Thyroid gland (tissue), 4 donors: ENCODE results near the gene KNG1. TPM values are rescaled to one million over a fixed set of nuclear protein-coding genes. Genes with fewer than 3 reads are reported as not detected.
A peak's percentile ranks its signal among the peaks of the same experiment; 100 is the strongest.

Experiments used
- DNase-seq, 2 donors: peaks; one replicate each; pipeline ENCODE4 v3.0.0-alpha.2; 2019
- H3K27ac ChIP-seq, 3 donors: fragments of 200-600 bp; sonication (generic); 1 replicate in 2 of 3; 2 replicates in 1 of 3; pipeline ENCODE4 v1.5.1; 2016 to 2019; ENCODE audit warnings: mild to moderate bottlenecking in 1 of 3, moderate library complexity in 1 of 3
- H3K27me3 ChIP-seq: fragments of 200-600 bp; sonication (generic); one replicate; pipeline ENCODE4 v1.5.1; 2019
- H3K36me3 ChIP-seq, 2 donors: fragments of 200-600 bp; sonication (generic); one replicate each; pipeline ENCODE4 v1.5.1; 2016 to 2019
- H3K4me1 ChIP-seq, 2 donors: fragments of 200-600 bp; sonication (generic); one replicate each; pipeline ENCODE4 v1.5.1; 2017 to 2019
- H3K4me3 ChIP-seq, 3 donors: fragments of 200-600 bp; sonication (generic); replicated peaks in 1 of 3; 1 replicate in 2 of 3; 2 replicates in 1 of 3; pipeline ENCODE4 v1.5.1; 2016; ENCODE audit warnings: mild to moderate bottlenecking in 1 of 3
- H3K9me3 ChIP-seq: fragments of 200-600 bp; sonication (generic); one replicate; pipeline ENCODE4 v1.5.1; 2017
- POLR2A ChIP-seq, 2 donors: fragments of 450-650 bp; IDR thresholded peaks; one replicate each; pipeline ENCODE4 v1.6.1; 2017; ENCODE audit warnings: antibody characterized with exemption in 2 of 2, mild to moderate bottlenecking in 2 of 2, moderate library complexity in 1 of 2
- WGBS, 2 donors: methylation state at CpG; one replicate each; pipeline ENCODE4 v1.1.5; 2017; 5-methylcytosine and 5-hydroxymethylcytosine counted together
- intact Hi-C: fragments of 100-400 bp; cut with DNase I; formaldehyde crosslinking; loops from one replicate; pipeline ENCODE4 v1.15.1; 2023
- total RNA-seq, 4 donors: library from RNA; depleted of rRNA; stranded (reverse); fragments of >200 nt; gene quantifications; one replicate each; pipeline ENCODE4 v1.2.3, GENCODE V29; 2016
- TF ChIP-seq, protein P1 (sequence below), 6 experiments: fragments of 200-600 bp in 3 of 6; fragments of 450-650 bp in 3 of 6; sonication (generic) in 3 of 6; IDR thresholded peaks; one replicate each; pipeline ENCODE4 v1.5.1; 2016 to 2019; ENCODE audit warnings: antibody characterized with exemption in 6 of 6, mild to moderate bottlenecking in 2 of 6, inconsistent platforms in 1 of 6, moderate library complexity in 1 of 6

Gene KNG1
- total RNA-seq, 4 donors from 2014 or later = not detected

DNA sequence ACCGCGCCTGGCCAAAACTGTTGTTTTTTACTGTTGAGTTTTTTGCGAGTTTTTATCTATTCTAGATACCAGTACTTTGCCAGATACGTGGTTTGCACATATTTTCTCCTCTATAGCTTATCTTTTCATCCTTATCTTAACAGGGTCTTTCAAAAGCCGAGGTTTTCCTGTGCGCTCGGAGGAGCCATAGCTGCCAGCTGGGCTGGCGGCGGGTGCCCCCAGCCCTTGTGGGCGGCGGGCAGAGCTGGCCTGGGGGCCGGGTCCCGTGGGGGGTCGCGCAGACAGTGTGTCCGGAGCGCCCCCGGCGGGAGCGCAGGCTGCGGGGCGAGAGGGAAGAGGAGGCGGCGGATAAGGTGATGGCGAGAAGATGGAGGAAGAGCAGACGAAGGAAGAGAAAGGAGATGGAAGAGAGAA lies 55.1 kb downstream of the KNG1 start:
- intact Hi-C loops = no loop called here
- Histone ChIP-seq H3K9me3 (no peaks in the 10 kb centered on the region), H3K27ac (no peak overlapping the region), H3K36me3 (no peaks in the 10 kb centered on the region), H3K4me3 (peak overlapping the region in 2 of 3 donors; percentile 23 to 31), H3K27me3 (no peaks in the 10 kb centered on the region), H3K4me1 (peaks cover 3 to 7% of the 10 kb centered on the region in 2 donors)
- TF ChIP-seq, protein P1, sequence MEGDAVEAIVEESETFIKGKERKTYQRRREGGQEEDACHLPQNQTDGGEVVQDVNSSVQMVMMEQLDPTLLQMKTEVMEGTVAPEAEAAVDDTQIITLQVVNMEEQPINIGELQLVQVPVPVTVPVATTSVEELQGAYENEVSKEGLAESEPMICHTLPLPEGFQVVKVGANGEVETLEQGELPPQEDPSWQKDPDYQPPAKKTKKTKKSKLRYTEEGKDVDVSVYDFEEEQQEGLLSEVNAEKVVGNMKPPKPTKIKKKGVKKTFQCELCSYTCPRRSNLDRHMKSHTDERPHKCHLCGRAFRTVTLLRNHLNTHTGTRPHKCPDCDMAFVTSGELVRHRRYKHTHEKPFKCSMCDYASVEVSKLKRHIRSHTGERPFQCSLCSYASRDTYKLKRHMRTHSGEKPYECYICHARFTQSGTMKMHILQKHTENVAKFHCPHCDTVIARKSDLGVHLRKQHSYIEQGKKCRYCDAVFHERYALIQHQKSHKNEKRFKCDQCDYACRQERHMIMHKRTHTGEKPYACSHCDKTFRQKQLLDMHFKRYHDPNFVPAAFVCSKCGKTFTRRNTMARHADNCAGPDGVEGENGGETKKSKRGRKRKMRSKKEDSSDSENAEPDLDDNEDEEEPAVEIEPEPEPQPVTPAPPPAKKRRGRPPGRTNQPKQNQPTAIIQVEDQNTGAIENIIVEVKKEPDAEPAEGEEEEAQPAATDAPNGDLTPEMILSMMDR (IDR thresholded peaks at IDR 0.05) = no peak
- no peak for TF ChIP-seq POLR2A (IDR thresholded peaks at IDR 0.05)
- WGBS, 2 donors = 18 to 30% methylated on average over 26 of the region's 26 CpGs
- DNase-seq = no peak

DNA sequence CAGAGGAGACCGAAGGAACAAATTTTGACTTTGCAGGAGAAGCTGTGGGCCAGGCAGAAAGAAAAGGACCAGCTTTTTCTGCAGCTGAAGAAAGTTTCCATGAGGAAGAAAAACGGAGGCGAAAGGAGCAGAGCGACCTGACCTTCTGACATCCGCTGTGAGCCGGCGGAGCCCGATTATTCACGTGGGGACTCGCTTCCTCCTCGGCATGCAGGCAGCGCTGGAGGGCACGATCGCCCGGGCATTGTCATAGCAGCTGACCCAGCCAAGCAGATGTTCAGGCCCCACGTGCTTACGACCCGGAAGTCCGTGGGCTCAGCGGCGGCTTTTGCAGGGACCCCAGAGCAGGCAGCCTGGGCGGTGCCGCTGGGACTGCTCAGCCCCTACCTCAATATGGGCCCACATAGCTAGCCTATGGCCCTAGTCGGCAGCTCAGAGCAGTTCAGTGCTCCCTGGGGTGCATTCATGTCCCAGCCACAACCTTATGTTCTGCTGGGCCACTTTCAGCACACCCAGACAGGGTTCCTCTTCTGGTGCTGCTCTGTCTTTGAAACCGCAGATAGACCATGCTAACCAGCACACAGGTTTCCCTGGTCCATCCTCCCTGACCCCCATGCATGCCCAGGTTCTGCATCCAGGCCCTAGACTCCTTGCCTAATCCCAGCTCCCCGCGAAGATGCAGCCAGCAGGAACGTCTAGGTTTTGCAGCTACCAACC lies 55.7 kb downstream of the KNG1 start:
- intact Hi-C loops = no loop called here
- Histone ChIP-seq H3K9me3 (no peaks in the 10 kb centered on the region), H3K36me3 (no peaks in the 10 kb centered on the region), H3K27me3 (no peaks in the 10 kb centered on the region), H3K4me3 (peak overlapping the region in 2 of 3 donors; percentile 23 to 31), H3K4me1 (peaks cover 3 to 7% of the 10 kb centered on the region in 2 donors), H3K27ac (no peak overlapping the region)
- peak; percentile 28 to 48 for DNase-seq
- TF ChIP-seq, protein P1 (IDR thresholded peaks at IDR 0.05) = no peak
- TF ChIP-seq POLR2A (IDR thresholded peaks at IDR 0.05) = no peak
- 19 to 25% methylated on average over 20 to 26 of the region's 28 CpGs for WGBS, 2 donors

DNA sequence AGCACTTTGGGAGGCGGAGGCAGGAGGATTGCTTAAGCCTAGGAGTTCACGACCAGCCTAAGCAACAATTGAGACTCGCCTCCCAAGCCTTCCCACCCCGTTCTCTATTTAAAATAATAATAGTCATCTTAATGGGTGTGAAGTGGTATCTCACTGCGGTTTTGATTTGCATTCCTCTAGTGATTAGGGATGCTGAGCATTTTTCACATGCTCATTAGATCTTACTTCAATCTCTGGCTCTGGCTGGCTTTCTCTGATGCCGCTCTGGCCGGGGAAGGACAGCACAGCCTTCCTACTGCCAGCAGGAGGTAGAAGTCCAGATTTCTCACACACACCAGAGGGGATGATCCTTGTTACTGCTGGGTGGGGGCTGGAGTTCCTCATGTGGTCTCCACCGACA lies 58.8 kb downstream of the KNG1 start:
- no peak overlapping the region for H3K27ac ChIP-seq
- H3K36me3 ChIP-seq = no peaks in the 10 kb centered on the region
- intact Hi-C loops = no loop called here
- no peak overlapping the region for H3K4me3 ChIP-seq
- H3K27me3 ChIP-seq = no peaks in the 10 kb centered on the region
- 68 to 75% methylated on average over 8 of the region's 8 CpGs for WGBS, 2 donors
- TF ChIP-seq, protein P1 (IDR thresholded peaks at IDR 0.05) = no peak
- TF ChIP-seq POLR2A (IDR thresholded peaks at IDR 0.05) = no peak
- no peaks in the 10 kb centered on the region for H3K9me3 ChIP-seq
- peaks cover 3 to 7% of the 10 kb centered on the region in 2 donors for H3K4me1 ChIP-seq
- no peak for DNase-seq

DNA sequence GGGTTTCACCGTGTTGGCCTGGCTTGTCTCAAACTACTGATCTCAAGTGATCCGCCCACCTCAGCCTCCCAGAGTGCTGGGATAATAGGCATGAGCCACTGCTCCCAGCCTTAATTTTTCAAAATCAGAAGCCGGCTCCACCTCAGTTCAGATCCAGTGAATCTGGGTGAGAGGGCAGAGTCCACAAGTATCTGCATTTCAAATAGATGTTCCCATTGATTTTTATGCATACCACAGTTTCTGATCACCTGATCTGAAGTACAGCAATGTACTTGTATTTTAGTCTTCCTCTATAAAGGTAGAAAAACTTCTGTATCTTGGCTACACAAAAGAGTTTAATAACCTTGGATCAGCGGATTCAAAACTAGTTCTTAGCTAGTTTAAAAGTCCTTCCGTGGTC lies 62.0 kb downstream of the KNG1 start:
- TF ChIP-seq, protein P1 (IDR thresholded peaks at IDR 0.05) = no peak
- TF ChIP-seq POLR2A (IDR thresholded peaks at IDR 0.05) = no peak
- Histone ChIP-seq H3K36me3 (peaks cover 0 to 1% of the 10 kb centered on the region in 2 donors), H3K27me3 (no peaks in the 10 kb centered on the region), H3K27ac (no peak overlapping the region), H3K4me1 (no peaks in the 10 kb centered on the region), H3K9me3 (no peaks in the 10 kb centered on the region), H3K4me3 (no peak overlapping the region)
- 92 to 96% methylated on average over 5 of the region's 5 CpGs for WGBS, 2 donors
- intact Hi-C loops = no loop called here
- DNase-seq = no peak

DNA sequence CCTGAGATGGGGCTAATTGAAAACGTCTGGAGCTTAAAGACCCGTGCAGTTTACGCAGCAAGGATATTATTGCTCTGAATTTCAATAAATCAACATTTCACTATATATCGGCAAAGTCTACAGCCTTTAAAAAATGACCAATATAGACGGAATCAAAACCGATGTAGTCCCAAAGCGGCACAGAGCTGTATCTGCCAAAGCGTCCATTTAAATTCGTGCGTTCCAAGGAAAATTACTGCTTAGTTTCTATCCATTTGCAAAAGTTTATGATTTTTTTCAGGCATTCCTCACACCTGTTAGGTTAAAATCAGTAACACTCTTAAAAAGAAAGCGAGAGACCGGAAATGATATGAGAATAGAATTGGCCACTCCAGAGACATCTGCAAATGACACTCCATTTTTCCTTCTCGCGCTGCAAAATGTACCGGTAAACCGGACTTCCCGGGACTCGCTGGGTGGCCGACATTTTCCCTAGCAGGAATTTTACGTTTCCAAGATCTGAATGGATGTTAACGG lies 65.4 kb downstream of the KNG1 start:
- H3K27me3 ChIP-seq = no peaks in the 10 kb centered on the region
- no peak for TF ChIP-seq POLR2A (IDR thresholded peaks at IDR 0.05)
- TF ChIP-seq, protein P1 (IDR thresholded peaks at IDR 0.05) = no peak

More for the DNA sequence above, 65.4 kb downstream of the KNG1 start:
- Histone ChIP-seq H3K9me3 (no peaks in the 10 kb centered on the region), H3K4me3 (peak overlapping the region; percentile 55 to 99 (median 89)), H3K4me1 (peaks cover 29 to 30% of the 10 kb centered on the region in 2 donors), H3K36me3 (peaks cover 27 to 35% of the 10 kb centered on the region in 2 donors), H3K27ac (peak overlapping the region; percentile 96 to 100 (median 99))
- intact Hi-C loops = no loop called here
- 3 to 7% methylated on average over 20 to 21 of the region's 21 CpGs for WGBS, 2 donors
- DNase-seq = no peak
